GM04504 (cell line): ENCODE measurements around the gene JUND.

Experiments
- DNase-seq: peaks from one replicate; pipeline ENCODE4 v3.0.0-alpha.2; 2012; ENCODE audit warnings: low read depth

Gene JUND

GRCh38 chr19:18266771-18267686 lies 14.4 kb downstream of the JUND start:
- DNase-seq: no peak

- no peak for DNase-seq
These were observed 15.8 kb downstream of the JUND start for GRCh38 chr19:18265582-18265981.

DNA sequence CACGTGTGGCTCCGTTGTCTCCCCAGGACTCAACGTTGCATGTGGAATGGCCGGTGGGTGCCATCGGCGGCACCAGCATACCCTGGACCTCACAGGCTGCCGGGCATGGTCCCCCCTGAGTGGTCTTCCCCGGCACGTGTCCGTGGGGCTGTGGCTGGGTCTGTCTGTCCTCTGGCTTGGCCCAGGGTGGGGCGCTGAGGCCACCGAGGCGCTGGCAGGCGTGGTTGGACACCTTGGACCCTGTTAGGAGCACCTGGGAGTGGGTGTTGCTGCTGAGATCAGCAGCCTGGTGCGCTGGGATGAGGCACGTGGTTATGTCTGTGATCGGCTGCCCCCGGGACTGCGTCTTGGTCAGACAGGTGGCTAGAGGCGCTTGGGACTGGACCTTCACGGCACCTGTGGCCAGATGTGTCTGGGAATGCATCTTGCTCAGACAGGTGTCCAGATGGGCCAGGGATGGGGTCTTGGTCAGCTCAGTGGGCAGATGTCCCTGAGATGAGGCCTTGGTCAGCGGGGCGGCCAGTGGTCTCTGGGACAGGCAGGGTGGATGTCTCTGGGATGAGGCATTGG lies 16.4 kb downstream of the JUND start:
- DNase-seq: no peak

DNA sequence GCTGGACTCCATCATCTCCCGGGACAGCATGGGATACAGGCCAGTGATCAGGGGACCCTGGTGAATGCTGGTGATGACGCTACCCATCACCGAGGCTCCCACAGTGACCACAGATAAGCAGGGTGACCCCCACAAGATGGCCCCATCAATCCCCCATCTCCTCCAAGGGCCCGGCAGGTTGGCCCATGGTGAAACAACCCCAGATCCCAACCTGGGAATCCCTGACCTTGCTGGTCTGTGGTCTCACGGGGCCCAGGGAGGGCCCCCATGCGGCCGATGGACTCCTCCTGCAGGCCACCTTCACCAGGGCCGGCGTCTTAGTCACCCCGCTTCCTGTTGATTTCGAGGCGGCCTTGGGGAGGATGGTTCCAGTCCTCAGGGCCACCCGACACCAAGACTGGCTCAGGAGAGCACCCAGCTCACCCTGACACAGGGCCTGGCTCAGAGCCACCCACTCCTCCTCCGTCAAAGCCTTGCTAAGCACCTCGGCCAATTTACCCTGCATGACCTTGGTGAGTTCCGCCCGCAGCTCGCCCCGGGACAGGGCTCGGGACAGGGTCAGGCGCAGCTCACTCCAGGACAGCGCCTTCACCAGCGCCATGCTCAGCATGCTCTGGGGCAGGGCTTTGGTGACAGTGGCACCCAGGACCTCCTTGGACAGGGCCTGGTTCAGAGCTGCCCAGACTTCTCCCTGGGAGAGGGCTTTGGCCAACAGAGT lies 17.1 kb downstream of the JUND start:
- no peak for DNase-seq

GRCh38 chr19:18263324-18264136 lies 17.9 kb downstream of the JUND start:
- DNase-seq: no peak

DNA sequence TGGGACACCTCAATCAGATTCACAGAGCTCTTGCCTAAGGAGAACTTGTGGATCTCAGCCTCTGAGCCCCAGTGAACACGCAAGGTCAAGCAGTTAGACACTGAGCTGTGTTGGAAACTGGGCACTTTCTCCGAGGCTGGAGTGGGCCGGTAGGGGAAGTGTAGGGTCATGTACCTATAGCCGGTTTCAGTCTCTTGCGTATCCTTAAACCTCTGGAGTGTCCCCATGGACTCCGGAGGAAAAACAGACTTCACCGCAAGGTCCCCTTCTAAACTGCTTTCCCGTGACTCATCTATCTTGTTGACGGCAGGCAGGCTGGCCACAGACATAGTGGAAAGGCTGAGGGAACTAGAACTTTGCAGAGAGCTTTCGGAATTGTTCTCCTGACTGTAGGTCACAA lies 18.5 kb downstream of the JUND start:
- no peak for DNase-seq

DNA sequence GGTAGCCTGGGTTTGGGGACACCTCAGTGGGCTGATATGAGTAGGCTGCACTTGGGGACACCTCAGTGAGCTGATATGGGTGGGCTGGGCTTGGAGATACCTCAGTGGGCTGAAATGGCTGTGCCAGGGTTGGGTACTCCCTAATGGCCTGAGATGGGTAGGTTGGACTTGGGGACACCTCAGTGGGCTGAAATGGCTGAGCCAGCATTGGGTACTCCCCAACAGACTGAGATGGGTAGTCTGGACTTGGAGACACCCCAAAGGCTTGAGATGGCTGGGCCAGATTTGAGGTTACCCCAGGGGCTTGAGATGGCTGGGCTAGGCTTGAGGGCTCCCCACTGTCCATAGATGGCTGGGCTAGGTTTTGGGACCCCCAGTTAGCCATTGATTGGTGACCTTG lies 19.3 kb downstream of the JUND start:
- DNase-seq: no peak

GRCh38 chr19:18261474-18261873 lies 19.9 kb downstream of the JUND start:
- no peak for DNase-seq

DNA sequence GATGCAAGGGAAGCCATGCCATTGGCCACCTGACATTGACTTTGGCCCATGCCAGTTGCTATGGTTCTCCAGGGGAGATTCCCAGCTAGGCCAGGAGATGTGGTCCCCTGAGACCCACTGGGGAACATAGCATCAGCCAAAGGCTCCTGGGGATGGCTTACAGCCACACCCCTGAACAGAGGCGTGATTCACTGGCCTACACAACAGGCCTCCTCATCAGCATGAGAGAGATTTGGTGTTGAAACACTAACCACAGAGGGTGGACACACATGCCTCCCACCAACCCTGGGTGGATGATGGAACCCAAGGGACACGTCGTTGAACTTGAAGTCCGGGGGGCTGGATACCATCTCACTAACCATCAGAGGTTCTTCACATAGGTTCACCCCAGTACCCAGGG lies 21.5 kb downstream of the JUND start:
- DNase-seq: no peak

- no peak for DNase-seq
These were observed 23.6 kb downstream of the JUND start for GRCh38 chr19:18257503-18258470.

DNA sequence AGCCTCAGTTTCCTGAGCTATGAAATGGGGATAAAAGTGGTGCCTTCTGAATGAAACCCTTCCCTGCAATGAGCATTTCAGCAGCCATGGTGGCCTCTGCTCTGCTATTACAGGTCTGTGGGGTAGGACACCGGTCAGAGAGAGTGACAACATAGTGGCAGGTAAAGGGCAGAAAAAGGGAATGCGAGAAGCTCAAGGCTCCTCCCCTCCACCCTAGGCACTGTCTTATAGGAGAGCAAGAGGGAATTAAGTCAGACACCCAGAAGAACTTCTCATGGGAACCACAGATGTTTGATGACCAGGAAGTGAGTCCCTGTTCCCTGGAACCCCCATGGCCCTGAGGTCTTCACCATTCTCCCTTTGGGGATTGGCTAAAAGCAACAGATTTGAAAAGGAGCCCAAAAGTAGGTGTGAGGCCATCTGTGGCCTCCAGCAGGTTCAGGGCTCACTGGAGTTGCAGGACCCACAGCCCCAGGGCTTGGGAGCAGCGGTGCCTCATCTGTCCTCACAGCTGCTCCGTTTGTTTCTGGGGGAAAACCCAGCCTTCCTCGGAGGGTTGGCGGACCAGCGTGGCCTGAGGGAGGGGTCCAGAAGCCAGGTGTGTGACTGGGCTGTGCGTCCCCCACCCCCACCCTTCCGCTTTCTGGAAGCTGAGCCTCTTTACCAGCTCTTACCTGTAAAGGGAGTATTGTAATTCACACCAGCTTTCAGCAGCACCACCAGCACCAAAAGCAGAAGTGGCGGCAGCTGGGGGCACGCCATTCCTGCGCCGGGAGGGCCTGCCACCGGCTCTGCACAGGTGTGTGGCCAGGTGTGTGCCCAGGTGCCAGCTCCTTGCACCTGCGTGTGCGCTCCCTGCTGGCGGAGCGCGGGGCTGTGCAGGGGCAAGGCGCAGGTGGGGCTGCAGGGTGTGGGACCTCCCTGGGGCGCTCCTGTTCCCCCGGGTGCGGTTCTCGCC lies 26.6 kb downstream of the JUND start:
- no peak for DNase-seq

DNA sequence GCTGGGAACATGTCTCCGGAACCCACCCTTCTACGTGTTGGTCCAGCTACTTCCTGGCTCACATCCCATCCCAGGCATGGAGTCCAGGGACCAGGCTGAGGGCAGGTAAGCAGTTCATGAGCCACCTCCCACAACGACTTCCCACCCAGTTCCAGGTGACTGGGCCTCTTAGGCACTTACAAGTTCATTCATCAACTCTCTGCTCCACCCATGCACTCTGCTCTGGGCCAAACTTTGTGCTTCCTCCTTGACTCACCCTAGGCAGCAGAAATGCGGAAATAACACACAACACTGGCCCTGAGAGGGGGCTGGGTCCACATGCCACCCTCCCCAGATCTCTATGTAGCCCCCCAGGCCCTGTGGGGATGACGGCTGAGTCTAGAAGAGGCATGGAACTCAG lies 27.7 kb downstream of the JUND start:
- DNase-seq: no peak

DNA sequence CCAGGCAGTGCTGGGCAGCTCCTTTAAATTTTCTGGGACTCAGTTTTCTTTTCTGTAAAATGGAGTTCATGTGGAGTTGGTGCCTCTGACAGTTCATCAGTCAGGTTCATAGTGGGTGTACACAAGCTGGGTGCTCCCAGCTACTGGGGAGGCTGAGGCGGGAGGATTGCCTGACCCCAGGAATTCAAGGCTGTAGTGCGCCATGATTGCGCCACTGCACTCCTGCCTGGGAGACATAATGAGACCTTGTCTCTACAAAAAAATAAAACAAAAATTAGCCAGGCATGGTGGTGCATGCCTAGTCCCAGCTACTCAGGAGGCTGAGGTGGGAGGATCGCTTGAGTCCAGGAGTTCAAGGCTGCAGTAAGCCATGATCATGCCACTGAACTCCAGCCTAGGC lies 28.3 kb downstream of the JUND start:
- no peak for DNase-seq

DNA sequence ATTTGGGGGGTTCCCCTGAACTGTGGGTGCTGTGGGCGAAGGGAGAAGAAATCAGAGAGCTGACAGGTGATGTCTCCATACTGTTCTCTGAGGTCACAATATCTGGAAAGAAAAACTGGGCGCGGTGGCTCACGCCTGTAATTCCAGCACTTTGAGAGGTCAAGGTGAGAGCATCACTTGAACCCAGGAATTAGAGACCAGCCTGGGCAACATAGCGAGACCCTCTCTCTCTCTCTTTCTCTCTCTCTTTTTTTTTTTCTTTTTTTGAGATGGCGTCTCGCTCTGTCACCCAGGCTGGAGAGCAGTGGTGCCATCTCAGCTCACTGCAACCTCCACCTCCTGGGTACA lies 29.1 kb downstream of the JUND start:
- DNase-seq: no peak

- DNase-seq: peak; percentile 33
These were observed 29.6 kb downstream of the JUND start for GRCh38 chr19:18251587-18252369.

GRCh38 chr19:18249834-18250233 lies 31.6 kb downstream of the JUND start:
- no peak for DNase-seq

DNA sequence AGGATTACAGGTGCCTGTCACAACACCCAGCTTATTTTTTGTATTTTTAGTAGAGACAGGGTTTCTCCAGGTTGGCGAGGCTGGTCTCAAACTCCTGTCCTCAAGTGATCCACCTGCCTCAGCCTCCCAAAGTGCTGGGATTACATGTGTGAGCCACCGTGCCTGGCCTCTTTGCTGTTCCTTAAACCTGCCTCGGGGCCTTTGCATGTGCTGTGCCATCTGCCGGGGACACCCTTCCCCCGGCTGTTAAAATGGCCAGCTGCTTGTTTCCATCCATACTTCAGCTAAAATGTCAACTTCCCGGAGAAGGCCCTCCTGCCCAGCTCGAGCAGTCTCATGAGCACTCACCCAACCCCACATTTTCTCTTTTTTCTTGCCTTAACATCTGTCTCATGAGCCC lies 36.1 kb downstream of the JUND start:
- DNase-seq: no peak

DNA sequence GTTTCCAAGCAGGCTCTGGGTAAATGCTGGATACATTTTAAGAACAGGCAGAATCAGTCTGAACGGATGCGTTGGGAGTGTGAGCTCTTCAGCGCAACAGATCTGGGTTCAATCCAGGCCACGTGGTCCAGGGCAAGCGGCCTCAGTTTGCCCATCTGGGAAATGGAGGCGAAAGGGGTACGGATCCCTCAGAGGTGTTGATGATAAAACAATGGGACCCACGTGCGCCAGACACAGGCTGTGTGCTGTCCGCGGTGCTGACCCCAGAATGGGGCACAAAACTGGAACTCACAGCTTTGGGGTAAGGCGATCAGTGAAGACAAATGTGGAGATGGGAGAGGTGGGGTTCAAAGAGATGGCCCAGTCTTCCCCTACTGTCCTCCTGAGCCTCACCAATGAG lies 42.1 kb downstream of the JUND start:
- DNase-seq: no peak

- DNase-seq: no peak
These were observed 47.2 kb downstream of the JUND start for GRCh38 chr19:18234194-18234593.
